Esophagus muscularis mucosa (tissue), 4 donors: ENCODE measurements around the gene EFEMP2. TPM values are rescaled to one million over a fixed set of nuclear protein-coding genes. Genes with fewer than 3 reads are reported as not detected.

Experiments used
- DNase-seq: peaks from one replicate; pipeline ENCODE4 v3.0.0-alpha.2; 2017; ENCODE audit errors: extremely low spot score
- H3K27ac ChIP-seq, 4 donors: fragments of 200-600 bp; sonication (generic); replicated peaks in 1 of 4; 1 replicate in 3 of 4; 2 replicates in 1 of 4; pipeline ENCODE4 v1.5.1; 2016 to 2019; ENCODE audit warnings: mild to moderate bottlenecking in 1 of 4
- H3K27me3 ChIP-seq, 4 donors: fragments of 200-600 bp; sonication (generic); one replicate each; pipeline versions ENCODE4 v1.5.1 to v1.6.0; 2016 to 2019
- H3K36me3 ChIP-seq, 4 donors: fragments of 200-600 bp; sonication (generic); one replicate each; pipeline ENCODE4 v1.5.1; 2016 to 2019
- H3K4me1 ChIP-seq, 4 donors: fragments of 200-600 bp; sonication (generic); one replicate each; pipeline ENCODE4 v1.5.1; 2016 to 2019
- H3K4me3 ChIP-seq, 4 donors: fragments of 200-600 bp; sonication (generic); 1 replicate in 2 of 4; 2 replicates in 2 of 4; pipeline ENCODE4 v1.5.1; 2016 to 2019; ENCODE audit warnings: mild to moderate bottlenecking in 4 of 4, moderate library complexity in 1 of 4
- H3K9me3 ChIP-seq, 4 donors: fragments of 200-600 bp; sonication (generic); 1 replicate in 3 of 4; 2 replicates in 1 of 4; pipeline ENCODE4 v1.5.1; 2016 to 2019
- CTCF ChIP-seq, 3 experiments: fragments of 200-600 bp in 2 of 3; fragments of 450-650 bp in 1 of 3; sonication (generic) in 2 of 3; IDR thresholded peaks; one replicate each; pipeline ENCODE4 v1.5.1; 2017 to 2019; ENCODE audit warnings: antibody characterized with exemption in 3 of 3, mild to moderate bottlenecking in 2 of 3, moderate library complexity in 1 of 3
- EP300 ChIP-seq: sonication (generic); formaldehyde crosslinking; IDR thresholded peaks from one replicate; pipeline ENCODE4 v1.6.1; 2017; ENCODE audit warnings: antibody characterized with exemption
- POLR2A ChIP-seq: fragments of 450-650 bp; IDR thresholded peaks from one replicate; pipeline ENCODE4 v1.6.1; 2017; ENCODE audit warnings: antibody characterized with exemption, moderate library complexity, mild to moderate bottlenecking, low read depth
- POLR2AphosphoS5 ChIP-seq, 2 donors: sonication (generic); formaldehyde crosslinking; IDR thresholded peaks; one replicate each; pipeline ENCODE4 v1.6.1; 2017; ENCODE audit warnings: antibody characterized with exemption in 2 of 2
- WGBS: methylation state at CpG from one replicate; pipeline ENCODE4 v1.1.5; 2018; 5-methylcytosine and 5-hydroxymethylcytosine counted together
- intact Hi-C: fragments of 100-400 bp; cut with DNase I; formaldehyde crosslinking; loops from one replicate; pipeline ENCODE4 v1.15.1; 2023
- total RNA-seq, 4 donors: library from RNA; depleted of rRNA; stranded (reverse); fragments of >200 nt; gene quantifications; one replicate each; pipeline versions ENCODE4 v1.1.0 to v1.2.1, GENCODE V29; 2016

Gene EFEMP2
- total RNA-seq, 4 donors from 2014 or later = 71.8 to 111 (median 82.2) TPM

GRCh38 chr11:65817835-65818680 is 54.5 kb downstream of the EFEMP2 start:
- TF ChIP-seq CTCF (IDR thresholded peaks at IDR 0.05) (peak in 2 of 3 experiments; percentile 98 to 100), POLR2A (no peak), POLR2AphosphoS5 (IDR thresholded peaks at IDR 0.05) (peak; percentile 34 to 71)
- intact Hi-C loops = loop anchor here (2.0 to 10.0 kb wide), 4 partner anchors 37 to 193 kb away; partner anchors contain the start of gene AP5B1
- Histone ChIP-seq H3K4me1 (peaks cover 4 to 24% (median 15%) of the 10 kb centered on the region in 4 donors), H3K27me3 (no peaks in the 10 kb centered on the region), H3K36me3 (peaks cover 0 to 5% (median 0%) of the 10 kb centered on the region in 4 donors), H3K4me3 (peak overlapping the region; percentile 62 to 81 (median 68)), H3K9me3 (no peaks in the 10 kb centered on the region), H3K27ac (peak overlapping the region; percentile 78 to 81 (median 80))
- peak; percentile 96 for DNase-seq
- 27% methylated on average over 18 of the region's 74 CpGs for WGBS

- 54% methylated on average over 5 of the region's 5 CpGs for WGBS
- no peak for DNase-seq
- H3K27me3 ChIP-seq = no peaks in the 10 kb centered on the region
- intact Hi-C loops = loop anchor here (2.0 to 10.0 kb wide), 2 partner anchors 37 to 193 kb away; partner anchors contain the start of gene AP5B1
- TF ChIP-seq CTCF (IDR thresholded peaks at IDR 0.05) = no peak
- no peak for TF ChIP-seq EP300
- no peak for TF ChIP-seq POLR2AphosphoS5 (IDR thresholded peaks at IDR 0.05)
- TF ChIP-seq POLR2A = no peak
- peaks cover 0 to 5% (median 0%) of the 10 kb centered on the region in 4 donors for H3K36me3 ChIP-seq
- H3K27ac ChIP-seq = peak overlapping the region; percentile 78 to 81 (median 80)
- peak overlapping the region; percentile 62 to 81 (median 68) for H3K4me3 ChIP-seq
- H3K9me3 ChIP-seq = no peaks in the 10 kb centered on the region
- peaks cover 4 to 24% (median 15%) of the 10 kb centered on the region in 4 donors for H3K4me1 ChIP-seq
These were observed 55.2 kb downstream of the EFEMP2 start for GRCh38 chr11:65817312-65817834.

GRCh38 chr11:65816696-65817095 is 55.9 kb downstream of the EFEMP2 start:
- 97% methylated on average over 3 of the region's 3 CpGs for WGBS
- Histone ChIP-seq H3K27ac (no peak overlapping the region), H3K27me3 (no peaks in the 10 kb centered on the region), H3K4me1 (peaks cover 4 to 24% (median 15%) of the 10 kb centered on the region in 4 donors), H3K36me3 (peaks cover 0 to 5% (median 0%) of the 10 kb centered on the region in 4 donors), H3K9me3 (no peaks in the 10 kb centered on the region), H3K4me3 (peak overlapping the region in 1 of 4 donors; percentile 62)
- intact Hi-C loops = loop anchor here (2.0 to 10.0 kb wide), 2 partner anchors 36 to 192 kb away; partner anchors contain the start of gene AP5B1
- TF ChIP-seq EP300 = no peak
- no peak for TF ChIP-seq POLR2A
- no peak for TF ChIP-seq POLR2AphosphoS5 (IDR thresholded peaks at IDR 0.05)
- no peak for TF ChIP-seq CTCF (IDR thresholded peaks at IDR 0.05)
- DNase-seq = no peak

Other genes with a start within 250 kb of the EFEMP2 start
- 10 to 100 TPM; 40.7 to 56.3 (median 45.8) TPM for gene SIPA1, start 234.7 kb downstream of the EFEMP2 start, total RNA-seq
- 10 to 100 TPM; 51.5 to 84.6 (median 82.1) TPM for gene RELA, start 209.9 kb downstream of the EFEMP2 start, total RNA-seq
- 10 to 100 TPM; 66.4 to 77.1 (median 68.3) TPM for gene KAT5, start 160.5 kb downstream of the EFEMP2 start, total RNA-seq
- gene RNASEH2C, start 152.0 kb downstream of the EFEMP2 start, total RNA-seq = 100 to 1,000 TPM in 1 of 4 donors, 10 to 100 TPM in 3; 72.1 to 137 (median 80.9) TPM
- 10 to 100 TPM; 15.0 to 28.0 (median 24.2) TPM for gene AP5B1, start 91.8 kb downstream of the EFEMP2 start, total RNA-seq
- not detected for gene OVOL1, start 85.7 kb downstream of the EFEMP2 start, total RNA-seq
- gene SNX32, start 38.8 kb downstream of the EFEMP2 start, total RNA-seq = under 1 TPM; 0.33 to 0.78 (median 0.41) TPM
- 100 to 1,000 TPM; 610 to 793 (median 738) TPM for gene CFL1, start 14.6 kb downstream of the EFEMP2 start, total RNA-seq
- gene MUS81, start 12.4 kb downstream of the EFEMP2 start, total RNA-seq = 10 to 100 TPM; 42.2 to 74.2 (median 58.3) TPM
- 1 to 10 TPM in 3 of 4 donors, under 1 TPM in 1; 0.83 to 2.7 (median 1.5) TPM for gene CTSW, start 7.0 kb upstream of the EFEMP2 start, total RNA-seq
- gene FIBP, start 15.7 kb upstream of the EFEMP2 start, total RNA-seq = 10 to 100 TPM; 33.2 to 74.3 (median 48.6) TPM
- 10 to 100 TPM; 63.5 to 99.5 (median 84.6) TPM for gene CCDC85B, start 17.9 kb upstream of the EFEMP2 start, total RNA-seq
- gene FOSL1, start 27.6 kb upstream of the EFEMP2 start, total RNA-seq = 10 to 100 TPM in 1 of 4 donors, 1 to 10 TPM in 2, not detected in 1; 3.2 to 47.2 (median 8.7) TPM
- gene C11orf68, start 46.3 kb upstream of the EFEMP2 start, total RNA-seq = 10 to 100 TPM; 18.2 to 56.0 (median 28.0) TPM
- gene DRAP1, start 46.6 kb upstream of the EFEMP2 start, total RNA-seq = 100 to 1,000 TPM in 2 of 4 donors, 10 to 100 TPM in 2; 78.4 to 122 (median 101) TPM
- gene TSGA10IP, start 72.7 kb upstream of the EFEMP2 start, total RNA-seq = not detected
- 10 to 100 TPM; 47.8 to 65.0 (median 58.7) TPM for gene SART1, start 88.9 kb upstream of the EFEMP2 start, total RNA-seq
- 10 to 100 TPM; 25.3 to 34.9 (median 28.2) TPM for gene EIF1AD, start 129.4 kb upstream of the EFEMP2 start, total RNA-seq
- 10 to 100 TPM; 46.9 to 72.5 (median 57.9) TPM for gene BANF1, start 129.7 kb upstream of the EFEMP2 start, total RNA-seq
- gene CST6, start 139.2 kb upstream of the EFEMP2 start, total RNA-seq = not detected
- under 1 TPM in 1 of 4 donors, not detected in 3; 0.52 TPM for gene CATSPER1, start 153.7 kb upstream of the EFEMP2 start, total RNA-seq
- gene GAL3ST3, start 176.4 kb upstream of the EFEMP2 start, total RNA-seq = 1 to 10 TPM in 3 of 4 donors, under 1 TPM in 1; 0.83 to 7.4 (median 3.3) TPM
- gene SF3B2, start 179.6 kb upstream of the EFEMP2 start, total RNA-seq = 100 to 1,000 TPM; 117 to 160 (median 137) TPM
- 10 to 100 TPM; 37.1 to 97.8 (median 54.3) TPM for gene PACS1, start 197.5 kb upstream of the EFEMP2 start, total RNA-seq